HCT116 (cell line): ENCODE data around the gene SULT1B1. TPM values are rescaled to one million over a fixed set of nuclear protein-coding genes. Genes with fewer than 3 reads are reported as not detected.

ENCODE experiments used
- ATAC-seq: fragments of 200-7000 bp; cut with Tn5 transposase; 2 replicates; pipeline ENCODE4 v1.9.1; 2020; ENCODE audit warnings: mild to moderate bottlenecking, moderate library complexity
- BruUV-seq: library from RNA; stranded (reverse); fragments of 400-500 nt; replicated peaks from 2 replicates; lab custom pipeline; 2021; lab: Mats Ljungman, UMichigan
- CTCF ChIA-PET: fragments of 300-600 bp; sonication (Branson Sonifier 250); formaldehyde crosslinking; loops from one replicate; lab custom pipeline; 2021; ENCODE audit warnings: antibody characterized with exemption; lab: Charles Lee
- POLR2A ChIA-PET: fragments of 300-600, 350-600 bp; sonication (Branson Sonifier 250); formaldehyde crosslinking; loops from one replicate; lab custom pipeline; 2021; ENCODE audit warnings: antibody characterized with exemption; lab: Charles Lee
- RAD21 ChIA-PET, 2 experiments: fragments of 300-600 bp; sonication (Branson Sonifier 250); formaldehyde crosslinking; loops; one replicate each; lab custom pipeline; 2023; ENCODE audit warnings: low total read pairs in 2 of 2; ENCODE audit not compliant: uncharacterized antibody in 2 of 2, unreplicated experiment in 2 of 2, low non-redundant PET in 1 of 2; lab: Charles Lee
- DNase-seq: peaks from one replicate; pipeline ENCODE4 v3.0.0-alpha.2; 2010; ENCODE audit warnings: low read depth, low spot score
- H2AFZ ChIP-seq: fragments of 200-600 bp; shearing (Covaris generic), sonication (generic); 2 replicates; pipeline ENCODE4 v1.6.1; 2017; ENCODE audit warnings: low read depth, mixed run types, mixed read lengths, antibody characterized with exemption, low read length; ENCODE audit not compliant: poor library complexity, severe bottlenecking
- H3K27ac ChIP-seq: 2 replicates; pipeline ENCODE4 v1.5.1; 2012; ENCODE audit warnings: low read depth, low read length
- H3K27me3 ChIP-seq: fragments of 200-600 bp; sonication (generic); 2 replicates; pipeline ENCODE4 v1.6.1; 2016; ENCODE audit warnings: mixed run types, low read length, mixed read lengths; ENCODE audit not compliant: insufficient read depth
- H3K36me3 ChIP-seq, 2 experiments: fragments of 200-500 bp in 1 of 2; fragments of 200-600 bp in 1 of 2; sonication (Bioruptor generic) in 1 of 2; sonication (generic) in 1 of 2; 2 replicates each; pipeline versions ENCODE4 v1.5.1 to v1.6.1; 2014 to 2016; ENCODE audit warnings: low read length in 2 of 2, inconsistent platforms in 1 of 2, mixed read lengths in 1 of 2, mixed run types in 1 of 2; ENCODE audit not compliant: insufficient read depth in 2 of 2, control insufficient read depth in 1 of 2
- H3K4me1 ChIP-seq, 2 experiments: fragments of 200-600 bp in 1 of 2; sonication (generic) in 1 of 2; 2 replicates each; pipeline versions ENCODE4 v1.5.1 to v1.6.1; 2012 to 2017; ENCODE audit warnings: low read length in 2 of 2, inconsistent platforms in 1 of 2, mild to moderate bottlenecking in 1 of 2, mixed read lengths in 1 of 2, mixed run types in 1 of 2, moderate library complexity in 1 of 2; ENCODE audit not compliant: insufficient read depth in 2 of 2, control insufficient read depth in 1 of 2
- H3K4me2 ChIP-seq: fragments of 200-600 bp; sonication (generic); 2 replicates; pipeline ENCODE4 v1.6.1; 2017; ENCODE audit warnings: mixed run types, low read length, mixed read lengths
- H3K4me3 ChIP-seq, 2 experiments: fragments of 200-600 bp in 1 of 2; sonication (generic) in 1 of 2; replicated peaks in 1 of 2; 2 replicates each; pipeline ENCODE4 v1.5.1; 2011 to 2016; ENCODE audit warnings: low read length in 2 of 2, control low read depth in 1 of 2, low read depth in 1 of 2, mild to moderate bottlenecking in 1 of 2, mixed read lengths in 1 of 2, mixed run types in 1 of 2
- H3K79me2 ChIP-seq: fragments of 200-600 bp; sonication (generic); 2 replicates; pipeline ENCODE4 v1.6.1; 2017; ENCODE audit warnings: mild to moderate bottlenecking, mixed run types, low read length, moderate library complexity, mixed read lengths; ENCODE audit not compliant: insufficient read depth
- H3K9ac ChIP-seq: fragments of 200-600 bp; sonication (generic); 2 replicates; pipeline ENCODE4 v1.6.1; 2016; ENCODE audit warnings: low read length, mixed read lengths
- H3K9me2 ChIP-seq: fragments of 200-600 bp; sonication (generic), shearing (Covaris generic); 2 replicates; pipeline ENCODE4 v1.6.1; 2017; ENCODE audit warnings: mixed run types, mild to moderate bottlenecking, moderate library complexity; ENCODE audit not compliant: insufficient read depth
- H3K9me3 ChIP-seq, 2 experiments: fragments of 200-500 bp in 1 of 2; fragments of 200-600 bp in 1 of 2; sonication (Bioruptor generic) in 1 of 2; sonication (generic) in 1 of 2; 2 replicates each; pipeline ENCODE4 v1.6.1; 2014 to 2017; ENCODE audit warnings: low read length in 2 of 2, mixed read lengths in 2 of 2, inconsistent platforms in 1 of 2, low read depth in 1 of 2, mild to moderate bottlenecking in 1 of 2, mixed run types in 1 of 2, moderate library complexity in 1 of 2; ENCODE audit not compliant: control insufficient read depth in 1 of 2, insufficient read depth in 1 of 2
- H4K20me1 ChIP-seq: fragments of 200-600 bp; sonication (generic), shearing (Covaris generic); 2 replicates; pipeline ENCODE4 v1.6.1; 2017; ENCODE audit warnings: mixed run types, mild to moderate bottlenecking, moderate library complexity; ENCODE audit not compliant: insufficient read depth
- ATF3 ChIP-seq: IDR thresholded peaks from 2 replicates; pipeline ENCODE4 v1.6.1; 2012
- CTCF ChIP-seq, 3 experiments: fragments of 200-600 bp in 1 of 3; sonication (generic) in 1 of 3; IDR thresholded peaks in 2 of 3; conservative IDR thresholded peaks in 1 of 3; 2 replicates each; pipeline ENCODE4 v1.5.1; 2012 to 2017; ENCODE audit warnings: low read depth in 2 of 3, low read length in 2 of 3, antibody characterized with exemption in 1 of 3, borderline replicate concordance in 1 of 3, control low read depth in 1 of 3, mild to moderate bottlenecking in 1 of 3, mixed read lengths in 1 of 3, mixed run types in 1 of 3, moderate library complexity in 1 of 3; ENCODE audit not compliant: insufficient read depth in 1 of 3
- EGR1 ChIP-seq: IDR thresholded peaks from 2 replicates; pipeline ENCODE4 v1.6.1; 2012; ENCODE audit warnings: low read depth
- ELF1 ChIP-seq: IDR thresholded peaks from 2 replicates; pipeline ENCODE4 v1.6.1; 2012; ENCODE audit warnings: low read depth, borderline replicate concordance
- EZH2phosphoT487 ChIP-seq: fragments of 200-600 bp; IDR thresholded peaks from 2 replicates; pipeline ENCODE4 v1.6.1; 2018; ENCODE audit warnings: antibody characterized with exemption, borderline replicate concordance
- FOSL1 ChIP-seq: IDR thresholded peaks from 2 replicates; pipeline ENCODE4 v1.6.1; 2012; ENCODE audit warnings: low read depth
- REST ChIP-seq: IDR thresholded peaks from 2 replicates; pipeline ENCODE4 v1.6.1; 2012; ENCODE audit warnings: low read depth
- SP1 ChIP-seq: IDR thresholded peaks from 2 replicates; pipeline ENCODE4 v1.6.1; 2012; ENCODE audit warnings: low read depth
- ZFX ChIP-seq: fragments of 450-650 bp; IDR thresholded peaks from 2 replicates; pipeline ENCODE4 v1.6.1; 2017
- intact Hi-C: fragments of 100-400 bp; cut with micrococcal nuclease; formaldehyde crosslinking; loops from 2 replicates; pipeline ENCODE4 v1.10.0; 2022
- total RNA-seq: library from RNA; stranded (reverse); gene quantifications from one replicate; pipeline ENCODE4 v1.2.1, GENCODE V29; 2021; ENCODE audit not compliant: unreplicated experiment

The SULT1B1 gene
- total RNA-seq, 1 experiment from 2014 or later: 0.10 TPM

- H3K9me3 ChIP-seq: no peaks in the 10 kb centered on the region
- CTCF ChIA-PET: no interaction called here
- no peaks in the 10 kb centered on the region for H3K36me3 ChIP-seq
- H3K27ac ChIP-seq: no peak overlapping the region
- DNase-seq (no peak), ATAC-seq (no peak)
- H4K20me1 ChIP-seq: no peaks in the 10 kb centered on the region
- no peak overlapping the region for H2AFZ ChIP-seq
- RAD21 ChIA-PET: no interaction called here
- H3K9me2 ChIP-seq: peaks cover 4% of the 10 kb centered on the region; the same call in 1 of the 2 replicates
- no peak overlapping the region for H3K9ac ChIP-seq
- TF ChIP-seq REST: no peak
- no peak for TF ChIP-seq EZH2phosphoT487
- TF ChIP-seq FOSL1: no peak
- no peak for TF ChIP-seq ZFX
- no peak for TF ChIP-seq ELF1
- TF ChIP-seq ATF3: no peak
- no peak for TF ChIP-seq SP1
- no peak for TF ChIP-seq CTCF (IDR thresholded peaks at IDR 0.05 in 2 of 3, conservative IDR thresholded peaks at IDR 0.05 in 1 of 3; ENCODE audit: borderline replicate concordance in 1 of 3, insufficient read depth in 1 of 3, low read depth in 2 of 3, low read length in 2 of 3)
- no peak for TF ChIP-seq EGR1
- H3K27me3 ChIP-seq: no peaks in the 10 kb centered on the region
- POLR2A ChIA-PET: no interaction called here
- H3K4me3 ChIP-seq: no peak overlapping the region
- no peaks in the 10 kb centered on the region for H3K4me1 ChIP-seq
- no peak overlapping the region for H3K4me2 ChIP-seq
- H3K79me2 ChIP-seq: no peaks in the 10 kb centered on the region
- intact Hi-C loops: no loop called here
- BruUV-seq: no TSS peak
Observed at GRCh38 chr4:69754926-69755580, 5.4 kb downstream of the SULT1B1 start.
